GM18951 (cell line): ENCODE data around the gene CR1.
"Not testable (repeated sequence)": the region's sequence is repeated elsewhere in the genome, so short reads cannot be mapped to it uniquely, and the experiment has no call there.

ENCODE experiments used
- POLR2A ChIP-seq: IDR thresholded peaks from 4 replicates; pipeline ENCODE4 v1.6.1; 2011; ENCODE audit warnings: mild to moderate bottlenecking; ENCODE audit not compliant: insufficient read length, insufficient read depth; ENCODE audit errors: extremely low read depth
- in situ Hi-C: fragments of 300-500 bp; cut with MboI; formaldehyde crosslinking; loops from one replicate; pipeline ENCODE4 v1.12.0; 2022; ENCODE audit warnings: low sequenced_read_pairs, mixed read lengths, inconsistent platforms; ENCODE audit not compliant: unreplicated experiment

The CR1 gene

DNA sequence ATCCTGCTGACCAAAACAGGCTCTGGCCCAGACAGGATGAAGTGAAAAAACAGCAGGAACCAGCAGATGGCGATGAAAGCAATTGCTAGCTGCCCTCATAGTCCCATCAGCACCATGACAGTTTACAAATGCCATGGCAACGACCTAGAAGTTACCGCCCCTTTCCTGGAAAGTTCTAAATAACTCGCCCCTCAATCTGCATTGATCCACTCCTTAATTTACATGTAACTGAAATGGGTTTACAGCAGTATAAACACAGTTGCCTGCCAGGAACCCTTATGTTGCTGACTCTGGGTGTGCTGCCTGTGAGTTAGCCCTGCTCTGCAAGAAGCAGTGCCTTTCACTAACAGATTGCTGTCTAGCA, 83.5 kb downstream of the CR1 start:
- in situ Hi-C loops, result no loop called here
- TF ChIP-seq POLR2A, result no peak

DNA sequence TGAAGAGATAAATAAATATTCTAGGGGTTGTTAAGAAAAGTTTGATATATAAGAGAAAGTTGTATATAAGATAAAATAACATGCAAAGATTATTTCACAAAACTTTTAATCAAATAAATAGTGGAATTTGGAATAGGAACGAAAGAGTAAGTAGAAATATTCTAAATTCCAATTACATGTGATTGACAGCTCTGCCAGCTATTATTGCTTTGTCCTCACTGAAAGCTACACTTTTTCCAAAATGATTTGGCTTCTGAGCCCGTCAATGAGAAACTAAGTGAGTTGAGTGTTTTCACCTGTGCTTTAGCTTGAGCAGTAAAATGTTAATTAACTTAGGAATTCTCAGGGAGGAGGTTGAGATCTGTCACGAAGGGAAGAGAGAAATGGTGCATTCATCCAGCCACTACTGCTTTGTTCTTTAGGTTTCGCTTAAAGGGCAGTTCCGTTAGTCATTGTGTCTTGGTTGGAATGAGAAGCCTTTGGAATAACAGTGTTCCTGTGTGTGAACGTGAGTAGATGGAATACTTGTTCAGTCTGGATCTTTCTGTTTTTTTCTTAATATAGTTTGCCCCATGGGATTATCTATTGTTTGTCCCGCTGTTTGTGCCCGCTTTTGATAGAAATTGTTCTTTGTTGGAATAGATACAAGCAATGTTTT, 85.7 kb downstream of the CR1 start:
- TF ChIP-seq POLR2A, result no peak
- in situ Hi-C loops, result no loop called here

DNA sequence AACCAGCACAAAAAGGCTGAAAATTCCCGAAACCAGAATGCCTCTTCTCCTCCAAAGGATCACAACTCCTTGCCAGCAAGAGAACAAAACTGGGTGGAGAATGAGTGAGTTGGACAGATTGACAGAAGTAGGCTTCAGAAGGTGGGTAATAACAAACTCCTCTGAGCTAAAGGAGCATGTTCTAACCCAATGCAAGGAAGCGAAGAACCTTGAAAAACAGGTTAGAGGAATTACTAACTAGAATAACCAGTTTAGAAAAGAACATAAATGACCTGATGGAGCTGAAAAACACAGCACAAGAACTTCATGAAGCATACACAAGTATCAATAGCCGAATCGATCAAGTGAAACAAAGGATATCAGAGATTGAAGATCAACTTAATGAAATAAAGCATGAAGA, 93.5 kb downstream of the CR1 start:
- in situ Hi-C loops, result not testable (repeated sequence)

DNA sequence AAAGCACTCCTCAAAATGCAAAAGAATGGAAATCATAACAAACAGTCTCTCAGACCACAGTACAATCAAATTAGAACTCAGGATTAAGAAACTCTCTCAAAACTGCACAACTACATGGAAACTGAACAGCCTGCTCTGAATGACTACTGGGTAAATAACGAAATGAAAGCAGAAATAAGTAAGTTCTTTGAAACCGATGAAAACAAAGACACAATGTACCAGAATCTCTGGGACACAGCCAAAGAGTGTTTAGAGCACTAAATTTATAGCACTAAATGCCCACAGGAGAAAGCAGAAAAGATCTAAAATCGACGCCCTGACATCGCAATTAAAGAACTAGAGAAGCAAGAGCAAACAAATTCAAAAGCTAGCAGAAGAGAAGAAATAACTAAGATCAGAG, 95.2 kb downstream of the CR1 start:
- in situ Hi-C loops, result not testable (repeated sequence)

DNA sequence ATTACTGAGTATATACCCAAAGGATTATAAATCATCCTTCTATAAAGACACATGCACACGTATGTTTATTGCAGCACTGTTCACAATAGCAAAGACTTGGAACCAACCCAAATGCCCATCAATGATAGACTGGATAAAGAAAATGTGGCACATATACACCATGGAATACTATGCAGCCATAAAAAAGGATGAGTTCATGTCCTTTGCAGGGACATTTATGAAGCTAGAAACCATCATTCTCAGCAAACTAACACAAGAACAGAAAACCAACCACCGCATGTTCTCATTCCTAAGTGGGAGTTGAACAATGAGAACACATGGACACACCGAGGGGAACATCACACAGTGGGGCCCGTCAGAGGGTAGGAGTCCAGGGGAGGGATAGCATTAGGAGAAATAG, 98.1 kb downstream of the CR1 start:
- in situ Hi-C loops, result not testable (repeated sequence)

DNA sequence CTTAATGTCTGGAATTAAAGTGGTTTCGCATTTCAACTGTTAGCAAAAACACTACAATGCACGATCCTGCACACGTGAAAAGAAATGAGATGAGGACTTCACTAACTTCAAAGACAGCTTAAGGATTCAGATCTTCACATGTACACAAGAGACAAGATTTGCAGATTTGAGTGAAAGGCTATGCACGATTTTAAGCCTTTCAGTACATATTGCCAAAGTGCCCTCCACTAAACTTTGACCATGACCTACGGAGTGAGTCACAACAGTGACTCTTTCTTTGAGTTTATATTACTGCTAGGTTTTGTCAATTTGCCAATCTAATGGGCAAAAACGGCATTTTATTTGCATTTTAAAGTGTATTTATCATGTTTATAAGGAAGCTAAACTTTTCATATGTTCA, 107.8 kb downstream of the CR1 start:
- TF ChIP-seq POLR2A, result no peak
- in situ Hi-C loops, result no loop called here

DNA sequence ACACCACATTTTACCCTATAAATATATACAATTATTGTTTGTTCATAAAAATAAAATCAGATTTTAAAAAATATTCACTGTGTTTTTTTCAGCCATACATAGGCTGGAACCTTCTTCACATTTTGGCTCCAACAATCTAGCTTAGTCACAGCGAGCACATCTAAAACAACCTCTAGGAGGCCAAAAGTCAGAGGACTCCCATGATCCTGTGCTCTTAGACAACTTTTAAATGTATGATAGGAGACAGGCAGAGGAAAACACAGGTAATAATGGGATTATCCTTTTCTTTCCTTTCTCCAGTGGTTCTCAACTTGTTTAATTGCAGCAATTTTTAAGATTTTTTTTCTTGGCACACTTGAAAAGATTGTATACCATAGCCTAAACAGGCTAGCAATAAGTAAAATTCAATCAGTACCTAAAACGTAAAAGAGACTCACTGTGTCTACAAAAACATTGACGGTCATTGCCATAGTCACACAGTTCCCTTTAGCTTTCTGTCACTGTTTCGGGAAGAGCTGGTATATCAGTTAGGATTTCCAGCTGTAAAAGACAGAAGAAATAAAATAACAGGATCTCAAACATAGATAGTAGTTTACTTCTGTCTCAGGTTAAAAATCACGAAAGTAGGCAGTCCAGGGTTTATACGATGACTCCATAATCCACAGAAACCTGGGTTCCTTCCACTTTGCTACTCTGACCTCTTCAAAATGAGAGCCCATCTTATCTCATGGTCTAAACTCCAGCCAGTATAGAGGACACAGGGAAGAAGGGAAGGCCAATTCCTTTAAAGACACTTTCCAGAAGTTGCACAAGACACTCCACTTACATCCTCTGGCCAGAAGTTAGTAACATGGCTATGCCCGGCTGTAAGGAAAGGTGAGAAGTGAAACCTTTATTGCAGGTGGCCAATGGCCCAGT, 109.7 kb downstream of the CR1 start:
- TF ChIP-seq POLR2A, result no peak
- in situ Hi-C loops, result no loop called here

DNA sequence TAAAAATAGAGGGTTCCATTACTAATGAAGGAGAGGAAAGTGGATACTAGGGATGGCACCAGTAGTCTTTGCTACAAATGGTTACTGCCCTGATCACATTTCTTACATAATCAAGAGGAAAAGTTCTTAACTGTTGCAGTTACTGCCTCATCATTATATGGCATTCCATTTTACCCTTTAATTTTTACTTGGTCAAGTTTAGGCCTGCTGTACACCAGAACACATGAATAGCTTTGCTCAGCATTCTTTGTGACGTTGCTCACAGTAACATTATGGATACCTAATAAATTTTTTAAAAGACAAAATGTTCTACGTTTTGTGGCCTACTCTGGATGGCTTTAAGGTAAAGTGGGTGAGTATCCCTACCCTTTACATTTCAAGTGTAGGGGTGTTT, 110.4 kb downstream of the CR1 start:
- no peak for TF ChIP-seq POLR2A
- in situ Hi-C loops, result no loop called here

DNA sequence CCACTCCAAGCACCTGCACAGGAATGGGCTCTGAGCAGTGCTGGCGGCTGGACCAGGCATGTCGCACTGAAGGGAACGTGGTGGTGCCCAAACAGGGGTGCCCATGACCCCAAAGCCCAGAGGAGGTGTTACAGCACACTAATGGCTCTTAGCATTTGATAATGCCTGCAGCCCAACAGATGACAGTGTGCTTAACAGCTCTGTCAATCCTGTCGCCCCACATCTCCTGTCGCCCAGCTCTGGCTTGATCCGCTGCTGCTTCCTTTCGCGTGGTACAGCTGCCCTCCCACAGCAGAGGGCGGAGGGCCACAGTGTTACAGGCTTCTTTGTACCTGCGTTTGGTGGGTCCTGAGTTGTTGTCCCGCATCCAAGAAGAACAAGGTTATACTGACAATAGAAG, 116.8 kb downstream of the CR1 start:
- no peak for TF ChIP-seq POLR2A

DNA sequence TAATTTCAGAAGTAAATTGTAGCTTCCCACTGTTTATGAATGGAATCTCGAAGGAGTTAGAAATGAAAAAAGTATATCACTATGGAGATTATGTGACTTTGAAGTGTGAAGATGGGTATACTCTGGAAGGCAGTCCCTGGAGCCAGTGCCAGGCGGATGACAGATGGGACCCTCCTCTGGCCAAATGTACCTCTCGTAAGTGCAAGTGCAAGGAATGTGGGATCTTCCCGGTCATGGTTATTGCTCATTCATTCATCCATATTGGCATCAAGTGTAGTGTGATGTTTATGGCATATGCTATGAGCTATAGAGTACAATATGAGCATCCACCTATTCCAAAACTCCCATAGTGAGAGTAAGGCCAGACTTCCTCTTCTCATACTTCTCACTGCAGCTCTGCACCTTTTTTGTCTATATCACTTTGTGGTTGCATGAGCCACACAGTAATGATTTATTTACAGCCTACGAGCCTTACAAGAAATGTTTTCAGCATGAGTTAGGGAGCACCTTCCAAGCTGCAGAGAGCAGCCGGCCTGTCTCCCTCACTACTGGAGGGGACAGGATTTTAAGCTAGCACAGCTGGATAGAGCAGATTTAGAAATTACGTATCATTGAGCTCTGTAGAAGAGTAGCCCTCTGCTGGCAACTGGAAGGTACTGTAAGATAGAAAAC, 124.0 kb downstream of the CR1 start:
- no peak for TF ChIP-seq POLR2A
- in situ Hi-C loops, result no loop called here

More for the DNA sequence above, 116.8 kb downstream of the CR1 start:
- in situ Hi-C loops, result no loop called here

DNA sequence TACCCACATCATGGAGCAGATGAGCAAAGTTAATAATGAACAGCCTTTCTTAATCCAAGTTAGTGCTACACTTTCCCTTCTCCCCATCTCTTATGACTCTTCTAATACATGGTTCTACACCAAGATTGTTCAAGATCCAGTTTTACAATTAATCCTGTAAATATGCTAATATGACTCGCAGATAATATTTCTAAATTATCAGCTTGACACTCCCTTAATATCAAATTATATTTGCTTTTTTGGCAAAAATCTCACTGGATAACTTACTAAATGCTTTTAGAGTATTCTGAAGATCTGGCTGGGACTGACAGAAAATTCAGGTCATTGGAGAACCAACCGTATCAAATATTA, 124.6 kb downstream of the CR1 start:
- TF ChIP-seq POLR2A, result no peak
- in situ Hi-C loops, result no loop called here

DNA sequence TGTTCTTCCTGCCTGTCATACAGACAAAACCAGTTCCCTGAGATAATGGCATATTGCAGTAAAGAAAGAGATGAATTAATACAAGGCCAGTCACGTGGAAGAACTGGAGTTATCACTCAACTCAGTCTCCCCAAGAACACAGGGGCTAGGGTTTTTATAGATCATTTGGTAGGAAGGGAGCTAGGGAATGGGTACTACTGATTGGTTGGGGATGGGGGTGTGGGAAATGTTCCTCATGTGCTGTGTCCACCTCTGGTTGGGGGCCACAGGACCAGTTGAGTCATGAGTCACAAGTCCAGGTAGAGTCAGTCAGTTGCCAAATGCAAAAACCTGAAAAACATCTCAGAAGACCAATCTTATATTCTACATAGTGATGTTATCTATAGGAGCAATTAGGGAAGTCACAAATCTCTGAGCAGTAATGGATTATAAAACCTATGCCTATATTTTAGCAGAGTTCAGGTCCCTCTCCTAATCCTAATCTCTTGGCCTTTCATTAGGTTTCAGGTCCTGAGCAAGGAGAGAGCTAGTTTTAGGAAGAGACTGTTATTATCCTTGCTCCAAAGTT, 129.6 kb downstream of the CR1 start:
- in situ Hi-C loops, result not testable (repeated sequence)

DNA sequence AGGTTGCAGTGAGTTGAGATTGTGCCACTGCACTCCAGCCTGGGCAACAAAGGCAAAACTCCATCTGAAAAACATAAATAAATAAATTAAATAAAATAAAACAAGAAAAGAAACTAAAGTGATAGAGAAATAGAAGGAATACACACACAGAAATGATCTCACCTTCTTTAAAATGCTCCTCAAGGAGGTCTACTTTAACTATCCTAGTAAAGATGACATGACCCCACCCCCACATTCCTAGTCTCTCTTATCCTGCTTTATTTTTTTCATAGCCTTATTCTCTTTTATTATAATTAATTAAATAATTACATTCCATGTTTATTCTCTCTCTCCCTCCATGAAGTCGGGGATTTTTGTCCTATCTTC, 131.0 kb downstream of the CR1 start:
- no peak for TF ChIP-seq POLR2A
- in situ Hi-C loops, result no loop called here

DNA sequence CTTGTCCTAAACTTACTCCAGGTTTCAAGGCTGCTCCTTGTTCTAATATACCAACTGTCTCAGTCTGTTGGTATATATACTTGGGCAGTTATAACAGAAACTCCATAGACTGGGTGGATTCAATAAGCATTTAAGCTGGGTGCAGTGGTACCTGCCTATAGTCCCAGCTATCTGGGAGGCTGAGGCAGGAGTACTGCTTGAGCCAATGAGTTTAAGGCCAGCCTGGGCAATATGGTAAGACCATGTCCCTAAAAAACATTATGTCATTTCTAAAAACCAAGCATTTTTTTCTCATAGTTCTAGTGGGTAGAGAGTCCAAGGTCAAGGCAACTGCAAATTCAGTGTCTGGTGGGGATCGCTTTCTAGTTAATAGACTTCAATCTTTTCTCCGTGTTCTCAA, 131.5 kb downstream of the CR1 start:
- in situ Hi-C loops, result no loop called here
- TF ChIP-seq POLR2A, result no peak

DNA sequence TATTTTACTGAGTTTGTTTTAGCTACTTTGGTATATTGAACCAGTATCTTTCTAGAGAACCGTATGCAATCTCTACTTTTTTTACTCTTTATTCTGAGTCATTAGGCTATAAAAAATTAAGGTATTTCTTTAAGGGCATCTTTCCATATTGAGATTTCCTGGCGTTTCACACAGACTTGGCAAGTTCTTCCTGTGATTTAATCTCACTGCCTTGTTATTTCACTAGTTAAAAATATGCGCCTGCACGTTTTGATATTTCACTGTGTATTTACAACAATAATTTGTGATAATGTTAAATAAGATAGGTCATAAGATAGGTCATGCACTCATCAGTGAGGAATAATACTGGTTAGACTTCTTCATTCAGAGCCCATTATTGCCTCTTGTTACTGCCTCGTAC, 132.8 kb downstream of the CR1 start:
- in situ Hi-C loops, result no loop called here

More for the DNA sequence above, 132.8 kb downstream of the CR1 start:
- TF ChIP-seq POLR2A, result no peak
